Endometrial microvascular endothelial cells (primary cell): ENCODE results near the gene HDAC1. TPM values are rescaled to one million over a fixed set of nuclear protein-coding genes. Genes with fewer than 3 reads are reported as not detected.
"Not testable (repeated sequence)": the region's sequence is repeated elsewhere in the genome, so short reads cannot be mapped to it uniquely, and the experiment has no call there.

Experiments
- in situ Hi-C: cut with HindIII; loops from 2 replicates; pipeline ENCODE4 v1.10.0; 2017; ENCODE audit warnings: low sequenced_read_pairs, low pct_unique_long_range_greater_than_20kb; ENCODE audit errors: inconsistent ontology term
- total RNA-seq: library from RNA; depleted of rRNA; stranded (reverse); fragments of >200 nt; gene quantifications from one replicate; pipeline ENCODE4 v1.2.3, GENCODE V29; 2015; ENCODE audit errors: inconsistent ontology term

HDAC1 gene
- 173 TPM for total RNA-seq

DNA sequence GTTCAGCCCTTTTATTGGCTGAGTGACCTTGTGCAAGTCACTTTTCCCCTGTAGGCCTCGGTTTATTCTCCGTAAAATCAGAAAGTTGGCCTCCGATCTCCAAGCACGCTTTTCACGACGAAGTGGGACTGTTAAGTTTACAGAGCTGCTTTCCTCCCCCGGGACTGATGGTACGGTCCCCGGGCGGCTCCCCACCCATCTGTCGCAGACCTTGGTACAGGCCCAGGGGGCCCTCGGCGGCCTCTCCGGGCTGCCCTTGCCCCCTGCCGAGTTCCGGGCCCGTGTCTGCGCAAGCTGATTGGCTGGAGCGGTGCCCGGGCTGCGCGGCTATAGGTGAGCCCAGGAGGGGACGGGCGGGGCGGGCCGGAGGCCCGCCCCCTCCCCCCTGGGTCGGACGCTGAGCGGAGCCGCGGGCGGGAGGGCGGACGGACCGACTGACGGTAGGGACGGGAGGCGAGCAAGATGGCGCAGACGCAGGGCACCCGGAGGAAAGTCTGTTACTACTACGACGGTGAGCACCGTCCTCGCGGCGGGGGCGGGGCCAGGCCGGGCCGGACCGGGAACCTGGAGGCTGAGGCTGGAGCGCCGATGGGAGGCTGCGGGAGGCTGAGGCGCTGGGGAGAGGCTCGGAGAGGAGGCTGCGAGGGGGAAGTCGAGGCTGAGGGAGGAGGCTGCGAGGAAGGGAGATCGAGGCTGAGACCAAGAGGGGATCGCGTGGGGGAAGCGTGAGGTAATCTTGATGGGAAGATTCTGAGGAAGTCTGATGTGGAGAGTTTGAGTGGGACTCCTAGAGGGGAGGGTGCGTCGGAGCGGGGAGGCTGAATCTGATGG, at the start of gene HDAC1:
Gene HDAC1, plus strand, starts transcription at position 376 of the 831 bp plus-strand sequence. Its CDS starts 87 bp downstream, at position 463.
- in situ Hi-C loops, result no loop called here

DNA sequence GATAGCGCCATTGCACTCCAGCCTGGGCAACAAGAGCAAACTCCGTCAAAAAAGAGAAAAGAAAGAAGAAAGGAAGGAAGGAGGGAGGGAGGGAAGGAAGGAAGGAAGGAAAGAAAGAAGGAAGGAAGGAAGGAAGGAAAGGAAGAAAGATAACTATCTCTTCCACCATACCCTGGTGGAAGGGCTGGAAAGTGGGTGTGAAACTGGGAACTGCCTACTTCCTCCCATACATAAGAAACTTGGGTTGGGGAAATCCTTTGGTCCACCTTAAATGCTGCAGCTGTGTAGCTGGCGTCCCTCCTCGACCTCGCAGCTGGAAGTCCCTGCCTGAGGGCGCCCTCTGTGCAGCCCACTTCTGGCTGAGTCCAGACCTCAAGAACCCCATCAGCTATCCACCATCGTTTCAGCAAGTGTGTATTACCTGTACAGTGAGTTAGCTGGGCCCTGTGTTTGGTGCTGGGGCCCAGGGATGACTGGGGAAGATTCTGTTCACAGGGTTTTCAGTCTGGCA, 49.5 kb upstream of the HDAC1 start:
- in situ Hi-C loops, result loop anchor here (10.0 kb wide), 1 partner anchor 82 kb away; no protein-coding TSS in a partner anchor

DNA sequence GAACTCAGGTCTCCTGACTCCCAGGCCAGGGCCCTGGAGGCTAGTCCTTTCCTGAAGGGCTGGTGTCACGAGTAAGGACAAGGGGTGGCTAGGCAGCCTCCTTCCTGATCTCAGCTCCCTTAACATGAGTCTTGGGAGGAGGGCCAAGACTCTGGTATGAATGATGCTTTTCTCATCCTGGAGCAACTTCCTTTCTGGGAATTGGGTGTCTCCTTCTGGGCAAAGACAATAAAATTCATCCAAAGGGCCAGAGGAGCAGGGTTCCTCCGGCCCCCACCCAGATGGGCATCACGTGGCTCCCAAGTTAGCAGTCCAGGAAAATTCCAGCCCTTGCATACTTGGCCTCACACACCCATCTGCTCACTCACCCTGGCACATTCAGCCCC, 45.0 kb upstream of the HDAC1 start, which contains the start of gene FAM167B:
Gene FAM167B, plus strand, starts transcription at position 335 of the 386 bp plus-strand sequence. CDS start 200 bp downstream, outside the sequence.
- in situ Hi-C loops, result loop anchor here (10.0 kb wide), 1 partner anchor 78 kb away; no protein-coding TSS in a partner anchor

DNA sequence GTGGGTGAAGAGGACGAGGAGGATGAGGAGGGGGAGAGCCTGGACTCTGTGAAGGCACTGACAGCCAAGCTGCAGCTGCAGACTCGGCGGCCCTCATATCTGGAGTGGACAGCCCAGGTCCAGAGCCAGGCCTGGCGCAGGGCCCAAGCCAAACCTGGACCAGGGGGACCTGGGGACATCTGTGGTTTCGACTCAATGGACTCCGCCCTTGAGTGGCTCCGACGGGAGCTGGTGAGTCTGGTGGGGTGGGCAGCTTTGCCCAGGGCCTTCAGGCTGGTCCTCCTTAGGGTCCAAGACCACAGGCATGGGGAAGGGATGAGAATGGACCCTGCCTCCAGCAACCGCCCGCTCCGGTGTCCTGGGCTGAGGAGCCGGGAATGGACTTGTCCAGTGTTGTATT, 44.4 kb upstream of the HDAC1 start:
- in situ Hi-C loops, result loop anchor here (10.0 kb wide), 1 partner anchor 77 kb away; no protein-coding TSS in a partner anchor

DNA sequence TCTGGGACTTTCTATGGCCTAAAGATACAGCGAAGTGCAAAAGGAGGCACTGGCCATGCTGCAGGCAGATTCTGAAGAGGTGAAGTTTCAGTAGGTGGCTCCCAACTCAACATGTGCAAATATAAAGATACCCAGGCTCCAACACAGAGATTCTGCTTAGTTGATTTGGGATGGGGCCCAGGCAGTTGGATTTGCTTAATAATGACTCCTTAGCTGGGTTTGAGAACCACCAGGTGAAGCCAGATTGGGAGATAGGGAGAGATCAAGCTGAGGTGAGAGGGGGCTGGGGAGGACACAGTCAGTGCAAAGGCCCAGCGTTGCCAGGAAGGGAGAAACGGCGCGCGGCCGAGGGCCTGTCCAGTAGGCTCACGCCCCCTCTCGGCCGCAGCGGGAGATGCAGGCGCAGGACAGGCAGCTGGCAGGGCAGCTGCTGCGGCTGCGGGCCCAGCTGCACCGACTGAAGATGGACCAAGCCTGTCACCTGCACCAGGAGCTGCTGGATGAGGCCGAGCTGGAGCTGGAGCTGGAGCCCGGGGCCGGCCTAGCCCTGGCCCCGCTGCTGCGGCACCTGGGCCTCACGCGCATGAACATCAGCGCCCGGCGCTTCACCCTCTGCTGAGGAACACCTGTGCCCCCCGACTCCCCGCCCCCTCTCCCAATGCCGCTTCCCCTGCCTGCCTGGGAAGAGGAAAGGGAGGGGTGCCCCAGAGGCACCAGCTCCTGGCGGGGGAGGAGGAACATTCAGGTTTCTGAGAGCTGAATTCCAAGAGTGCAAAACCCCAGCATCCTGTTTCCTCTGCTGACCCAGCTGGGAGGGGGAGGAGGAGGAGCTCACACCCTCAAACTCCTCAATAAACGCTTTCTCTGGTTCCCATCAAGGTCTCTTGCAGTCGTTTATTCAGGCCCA, 43.6 kb upstream of the HDAC1 start:
- in situ Hi-C loops, result loop anchor here (10.0 kb wide), 1 partner anchor 77 kb away; no protein-coding TSS in a partner anchor

DNA sequence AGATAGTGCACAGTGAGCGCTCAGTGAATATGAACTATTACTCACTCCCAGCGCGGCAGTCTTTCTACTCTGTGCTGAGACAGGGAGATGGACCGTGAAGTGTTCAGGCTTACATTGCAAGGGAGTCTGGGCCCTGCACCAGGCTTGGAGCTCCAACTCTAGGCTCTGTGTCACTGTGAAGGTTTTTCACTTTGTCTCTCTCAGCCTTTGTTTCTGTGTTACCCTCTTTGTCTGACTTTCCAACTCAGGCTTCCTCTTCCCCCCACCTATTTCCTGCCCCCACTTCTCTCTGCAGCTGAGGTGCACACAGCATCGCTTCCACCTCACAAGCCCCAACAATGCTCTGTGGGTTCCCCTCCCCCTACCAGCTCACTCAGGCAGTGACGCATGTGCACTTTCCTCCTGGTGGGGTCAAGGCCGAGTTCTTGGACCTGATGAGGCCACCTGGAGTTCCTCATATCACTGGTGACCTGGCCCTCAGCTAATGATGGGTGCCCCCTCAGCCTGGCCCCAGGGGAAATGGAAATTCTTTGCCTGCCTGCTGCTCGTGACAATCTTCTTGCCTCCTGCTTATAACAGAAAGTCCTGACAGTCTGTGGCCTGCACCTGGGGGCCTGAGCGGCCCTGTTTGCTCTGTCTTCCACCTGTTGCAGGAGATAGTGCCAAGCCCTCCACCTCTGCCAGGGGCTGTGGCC, 41.9 kb upstream of the HDAC1 start:
- in situ Hi-C loops, result loop anchor here (10.0 kb wide), 1 partner anchor 75 kb away; no protein-coding TSS in a partner anchor

DNA sequence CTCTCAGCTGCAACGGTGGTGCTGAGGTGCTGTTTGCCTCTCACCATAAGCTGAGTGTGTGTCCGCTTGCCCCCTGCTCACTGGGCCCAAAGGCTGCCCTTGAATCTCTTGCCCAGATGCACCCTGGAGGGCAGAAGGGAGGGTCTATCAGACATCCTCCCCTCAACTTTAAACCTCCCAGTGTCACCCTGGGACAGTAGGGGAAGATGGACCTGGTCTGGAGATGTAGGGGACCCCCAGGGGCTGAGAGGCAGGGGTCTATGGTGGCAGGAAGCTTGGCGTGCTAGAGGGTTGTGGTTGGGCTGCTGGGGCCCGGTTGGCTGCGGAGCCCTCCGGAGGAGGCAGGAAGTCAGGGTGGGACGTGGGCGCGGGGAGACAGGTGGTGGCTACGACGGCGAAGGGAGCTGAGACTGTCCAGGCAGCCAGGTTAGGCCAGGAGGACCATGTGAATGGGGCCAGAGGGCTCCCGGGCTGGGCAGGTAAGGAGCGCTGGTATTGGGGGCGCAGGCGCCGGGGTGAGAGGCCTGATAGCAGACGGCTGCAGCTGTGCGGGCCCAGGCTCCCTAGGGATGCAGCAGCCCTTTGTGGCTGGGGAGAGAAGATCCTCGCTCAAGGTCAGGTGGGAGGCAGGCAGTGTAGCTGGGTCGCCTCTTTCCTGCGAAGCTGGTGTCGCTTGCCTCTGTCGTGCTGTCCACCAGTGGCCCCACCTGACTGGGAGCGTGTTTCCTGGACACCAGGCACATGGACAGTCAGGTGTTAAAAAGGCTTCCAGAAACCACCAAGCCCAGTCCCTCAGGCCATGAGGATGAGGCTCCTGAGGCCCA, 40.8 kb upstream of the HDAC1 start, which contains the start of gene LCK:
Gene LCK, plus strand, starts transcription at position 373 of the 824 bp plus-strand sequence. CDS start 23,065 bp downstream, outside the sequence.
- in situ Hi-C loops, result no loop called here

DNA sequence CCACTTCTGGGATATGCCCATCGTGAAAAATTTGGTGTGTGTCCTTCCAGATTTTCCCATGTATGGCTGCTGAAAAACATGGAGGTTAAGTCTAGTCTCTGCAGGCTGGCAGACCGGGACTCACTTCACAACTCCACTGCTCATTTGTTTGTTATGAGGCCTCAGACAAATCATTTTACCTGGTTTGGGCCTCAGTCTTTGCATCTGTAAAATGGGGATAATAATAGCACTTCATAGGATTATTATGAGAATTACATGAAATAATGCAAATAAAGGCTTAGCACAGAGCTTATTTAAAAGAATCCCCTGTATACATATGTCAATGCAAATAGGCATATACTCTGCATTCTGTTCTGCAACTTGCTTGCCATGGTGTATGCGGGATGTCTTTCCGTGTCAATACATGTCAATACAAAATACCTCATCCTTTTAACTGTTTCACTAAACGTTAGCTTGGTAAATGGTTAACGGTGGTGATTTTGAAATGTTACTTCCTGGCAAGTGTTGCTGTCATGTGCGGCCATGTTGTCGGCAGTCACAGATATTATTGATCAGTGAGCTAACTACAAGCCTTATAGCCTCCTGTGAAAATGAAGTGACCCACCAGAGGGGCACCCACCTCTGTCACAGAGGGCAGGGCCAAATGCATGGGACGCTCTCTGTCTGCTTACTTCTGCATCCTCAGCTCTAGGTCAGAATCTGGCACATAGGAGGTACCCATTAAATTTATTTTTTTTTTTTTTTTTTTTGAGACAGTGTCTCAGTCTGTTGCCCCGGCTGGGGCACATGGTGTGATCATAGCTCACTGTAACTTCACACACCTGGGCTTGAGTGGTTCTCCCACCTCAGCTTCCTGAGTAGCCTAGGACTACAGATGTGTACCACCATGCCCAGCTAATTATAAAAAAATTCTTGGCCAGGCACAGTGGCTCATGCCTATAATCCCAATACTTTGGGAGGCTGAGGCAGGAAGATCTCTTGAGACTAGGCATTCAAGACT, 36.5 kb upstream of the HDAC1 start:
- in situ Hi-C loops, result no loop called here

DNA sequence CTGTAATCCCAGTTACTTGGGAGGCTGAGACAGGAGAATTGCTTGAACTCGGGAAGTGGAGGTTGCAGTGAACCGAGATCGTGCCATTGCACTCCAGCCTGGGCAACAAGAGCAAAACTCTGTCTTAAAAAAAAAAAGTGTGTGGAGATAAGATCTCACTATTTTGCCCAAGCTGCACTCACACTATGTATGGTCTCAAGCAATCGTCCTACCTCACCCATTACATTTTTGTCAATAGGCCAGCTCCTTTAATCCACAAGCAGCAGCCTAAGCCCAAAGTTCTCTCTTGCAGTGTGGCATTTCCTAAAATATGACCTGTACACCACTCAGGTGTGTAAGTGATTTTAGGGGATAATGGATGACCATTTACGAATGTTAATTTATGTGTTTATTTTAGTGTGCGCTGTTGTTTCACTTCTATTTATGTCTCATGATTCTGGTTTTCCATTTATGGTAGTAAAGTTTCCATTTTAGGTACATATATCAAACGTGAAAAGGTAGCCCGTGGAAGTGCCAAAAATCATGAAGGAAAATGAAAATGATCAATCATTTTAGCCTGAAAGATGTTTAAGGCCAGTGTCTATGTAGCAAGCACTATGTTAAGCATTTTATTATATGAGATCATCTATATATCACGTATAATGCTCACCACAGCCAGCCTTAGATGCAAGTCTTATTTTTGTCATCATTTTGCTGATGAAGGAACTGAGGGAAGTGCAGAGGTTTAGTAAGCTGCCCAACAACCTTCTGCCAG, 35.2 kb upstream of the HDAC1 start:
- in situ Hi-C loops, result no loop called here

DNA sequence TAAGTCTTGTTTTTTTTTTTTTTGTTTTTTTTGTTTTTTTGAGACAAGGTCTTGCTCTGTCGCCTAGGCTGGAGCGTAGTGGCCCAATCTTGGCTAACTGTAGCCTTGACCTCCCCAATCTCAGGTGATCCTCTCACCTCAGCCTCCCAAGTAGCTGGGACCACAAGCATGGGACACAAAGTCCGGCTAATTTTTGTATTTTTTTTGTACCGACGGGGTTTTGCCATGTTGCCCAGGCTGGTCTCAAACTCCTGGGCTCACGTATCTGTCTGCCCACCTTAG, 34.7 kb upstream of the HDAC1 start:
- in situ Hi-C loops, result no loop called here

DNA sequence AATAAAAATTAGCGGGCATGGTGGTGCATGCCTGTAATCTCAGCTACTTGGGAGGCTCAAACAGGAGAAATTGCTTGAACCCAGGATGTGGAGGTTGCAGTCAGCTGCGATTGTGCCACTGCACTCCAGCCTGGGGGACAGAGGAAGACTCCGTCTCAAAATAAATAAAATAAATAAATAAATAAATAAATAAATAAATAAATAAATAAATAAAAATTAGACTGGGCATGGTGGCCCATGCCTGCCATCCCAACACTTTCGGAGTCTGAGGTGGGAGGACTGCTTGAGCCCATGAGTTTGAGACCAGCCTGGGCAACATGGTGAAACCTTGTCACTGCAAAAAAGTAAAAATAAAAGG, 28.7 kb upstream of the HDAC1 start:
- in situ Hi-C loops, result not testable (repeated sequence)

DNA sequence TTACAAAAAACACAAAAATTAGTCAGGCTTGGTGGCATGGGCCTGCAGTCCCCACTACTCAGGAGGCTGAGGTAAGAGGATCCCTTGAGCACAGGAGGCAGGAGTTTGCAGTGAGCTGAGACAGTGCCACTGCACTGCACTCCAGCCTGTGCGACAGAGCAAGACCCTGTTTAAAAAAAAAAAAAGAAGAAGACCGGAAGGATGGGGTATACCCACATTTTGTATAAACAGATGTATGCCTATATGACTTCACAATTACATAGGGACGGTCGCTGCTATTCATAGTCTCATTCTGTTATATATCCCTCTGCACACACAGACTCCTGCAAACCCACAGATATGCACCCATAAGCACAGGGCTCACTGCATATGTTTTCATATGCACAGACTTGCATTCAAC, 28.1 kb upstream of the HDAC1 start:
- in situ Hi-C loops, result no loop called here

DNA sequence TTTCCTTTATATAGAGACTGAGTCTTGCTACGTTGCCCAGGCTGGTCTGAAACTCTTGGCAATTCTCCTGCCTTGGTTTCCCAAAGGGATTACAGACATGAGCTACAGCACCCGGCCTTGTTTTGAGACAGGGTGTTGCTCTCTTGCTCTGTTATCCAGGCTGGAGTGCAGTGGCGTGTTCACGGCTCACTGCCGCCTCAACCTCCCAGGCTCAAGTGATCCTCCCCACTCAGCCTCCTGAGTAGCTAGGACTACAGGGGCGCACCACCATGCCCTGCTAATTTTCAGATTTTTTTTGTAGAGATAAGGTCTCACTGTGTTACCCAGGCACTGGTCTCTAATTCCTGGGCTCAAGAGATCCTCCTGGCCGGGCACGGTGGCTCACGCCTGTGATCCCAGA, 26.0 kb upstream of the HDAC1 start:
- in situ Hi-C loops, result no loop called here

DNA sequence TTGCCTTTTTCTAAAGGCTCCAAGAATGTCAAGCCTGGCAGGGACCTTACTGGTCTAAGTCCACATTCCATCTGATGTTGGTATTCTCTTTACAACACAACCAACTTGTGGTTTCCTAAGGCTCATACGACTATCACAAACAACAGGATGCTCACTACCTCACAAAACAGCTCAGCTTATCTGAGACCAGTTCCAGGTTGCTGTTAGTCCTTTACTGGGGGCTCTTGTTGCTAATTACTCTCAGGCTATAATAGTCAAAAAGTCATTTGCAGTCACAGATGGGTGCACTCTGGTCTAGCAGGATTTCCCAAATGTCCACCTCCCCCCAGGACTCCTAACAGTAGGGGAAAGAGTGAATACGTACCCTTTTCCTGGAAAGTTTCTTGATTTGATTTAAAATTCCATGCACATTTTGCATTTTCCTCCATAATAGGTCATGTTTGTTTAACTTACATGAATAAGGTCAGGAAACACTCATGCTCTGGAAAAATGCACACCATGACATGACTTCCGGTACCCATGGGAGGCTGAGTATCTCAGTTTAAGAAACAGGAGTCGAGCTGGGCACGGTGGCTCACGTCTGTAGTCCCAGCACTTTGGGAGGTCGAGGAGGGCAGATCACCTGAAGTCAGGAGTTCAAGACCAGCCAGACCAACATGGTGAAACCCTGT, 24.8 kb upstream of the HDAC1 start:
- in situ Hi-C loops, result no loop called here

DNA sequence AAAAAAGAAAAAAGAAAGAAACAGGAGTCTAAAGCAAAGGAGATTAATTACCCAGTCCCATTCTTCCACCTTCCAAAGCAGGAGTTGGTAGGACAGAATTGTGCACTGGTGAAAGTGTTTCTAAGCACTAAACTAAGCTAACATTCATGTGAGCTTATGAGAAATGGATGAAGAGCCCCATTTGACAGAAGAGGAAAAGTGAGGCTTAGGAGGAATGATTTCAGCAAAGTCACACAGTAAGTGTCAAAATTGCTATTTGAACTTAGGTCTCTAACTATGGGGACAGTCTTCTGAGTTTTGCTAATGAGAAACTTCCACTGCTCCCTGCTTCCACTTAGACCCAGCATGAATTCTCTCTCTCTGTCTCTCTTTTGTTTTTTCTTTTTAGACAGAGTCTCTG, 22.1 kb upstream of the HDAC1 start:
- in situ Hi-C loops, result no loop called here
